Measurements from ENCODE around the gene FAM161B.

DNA sequence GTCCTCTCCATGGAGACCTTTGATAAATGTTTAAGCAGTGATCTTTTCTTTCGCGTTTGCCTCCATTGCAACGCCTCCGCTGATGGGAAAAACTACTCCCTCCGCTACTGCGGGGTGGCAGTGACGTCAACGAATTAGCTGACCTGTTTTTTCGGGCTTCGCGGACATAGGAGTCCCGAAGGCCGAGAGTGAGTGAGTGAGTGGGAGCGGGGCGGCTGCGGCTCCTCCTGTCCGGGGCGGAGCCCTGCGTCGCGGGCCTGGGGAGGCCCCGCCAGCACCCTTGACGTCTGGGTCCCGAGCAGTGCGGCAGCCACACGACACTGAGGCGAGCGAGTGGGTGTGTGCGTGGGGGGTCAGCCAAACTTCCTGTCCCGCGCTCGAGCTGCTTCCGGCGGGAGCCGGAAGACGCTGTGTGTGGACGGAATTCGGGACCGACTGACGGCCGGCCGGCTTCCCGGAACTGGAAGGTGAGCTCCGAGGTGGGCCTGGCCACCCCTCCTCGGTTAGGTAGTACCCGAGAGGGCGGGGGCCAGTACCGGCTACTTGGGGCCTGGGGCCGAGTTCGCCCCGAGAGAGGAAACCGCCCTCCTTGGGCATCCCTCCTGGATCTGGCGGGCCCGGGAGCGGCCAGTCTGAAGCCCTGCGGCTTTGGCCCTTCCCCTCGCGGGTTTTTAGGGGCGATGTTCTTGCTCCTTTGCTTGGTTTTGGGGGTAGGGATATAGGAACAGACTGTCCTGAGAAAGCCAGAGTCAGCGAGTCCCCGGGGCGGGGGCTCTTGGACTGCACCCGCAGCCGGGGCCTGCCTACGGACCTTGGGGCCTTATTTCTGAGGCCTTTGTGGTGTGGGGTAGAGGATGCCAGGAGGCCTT is 63.2 kb downstream of the FAM161B start, which contains the start of gene ZNF410:
- TF ChIP-seq, protein P1, sequence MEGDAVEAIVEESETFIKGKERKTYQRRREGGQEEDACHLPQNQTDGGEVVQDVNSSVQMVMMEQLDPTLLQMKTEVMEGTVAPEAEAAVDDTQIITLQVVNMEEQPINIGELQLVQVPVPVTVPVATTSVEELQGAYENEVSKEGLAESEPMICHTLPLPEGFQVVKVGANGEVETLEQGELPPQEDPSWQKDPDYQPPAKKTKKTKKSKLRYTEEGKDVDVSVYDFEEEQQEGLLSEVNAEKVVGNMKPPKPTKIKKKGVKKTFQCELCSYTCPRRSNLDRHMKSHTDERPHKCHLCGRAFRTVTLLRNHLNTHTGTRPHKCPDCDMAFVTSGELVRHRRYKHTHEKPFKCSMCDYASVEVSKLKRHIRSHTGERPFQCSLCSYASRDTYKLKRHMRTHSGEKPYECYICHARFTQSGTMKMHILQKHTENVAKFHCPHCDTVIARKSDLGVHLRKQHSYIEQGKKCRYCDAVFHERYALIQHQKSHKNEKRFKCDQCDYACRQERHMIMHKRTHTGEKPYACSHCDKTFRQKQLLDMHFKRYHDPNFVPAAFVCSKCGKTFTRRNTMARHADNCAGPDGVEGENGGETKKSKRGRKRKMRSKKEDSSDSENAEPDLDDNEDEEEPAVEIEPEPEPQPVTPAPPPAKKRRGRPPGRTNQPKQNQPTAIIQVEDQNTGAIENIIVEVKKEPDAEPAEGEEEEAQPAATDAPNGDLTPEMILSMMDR (IDR thresholded peaks at IDR 0.05) = no peak
- TF ChIP-seq POLR2A (IDR thresholded peaks at IDR 0.05) = no peak
